Stomach (tissue), 19 donors: ENCODE data around the gene FUCA1. TPM values are rescaled to one million over a fixed set of nuclear protein-coding genes. Genes with fewer than 3 reads are reported as not detected.

Experiments
- DNase-seq, 2 donors: peaks; one replicate each; pipeline versions ENCODE4 v3.0.0 to v3.0.0-alpha.2; 2013 to 2019
- H3K27ac ChIP-seq, 5 donors: fragments of 200-600 bp in 4 of 5; sonication (generic) in 4 of 5; one replicate each; pipeline ENCODE4 v1.5.1; 2013 to 2019; ENCODE audit warnings: mild to moderate bottlenecking in 1 of 5, moderate library complexity in 1 of 5
- H3K27me3 ChIP-seq, 3 donors: fragments of 200-600 bp; sonication (generic); one replicate each; pipeline ENCODE4 v1.5.1; 2017 to 2019; ENCODE audit warnings: mixed run types in 1 of 3
- H3K36me3 ChIP-seq, 4 donors: fragments of 200-600 bp; sonication (generic); 1 replicate in 3 of 4; 2 replicates in 1 of 4; pipeline ENCODE4 v1.5.1; 2016 to 2019
- H3K4me1 ChIP-seq, 4 donors: fragments of 200-600 bp; sonication (generic); one replicate each; pipeline ENCODE4 v1.5.1; 2016 to 2019
- H3K4me3 ChIP-seq, 4 donors: fragments of 200-600 bp; sonication (generic) in 3 of 4; one replicate each; pipeline ENCODE4 v1.5.1; 2016 to 2019; ENCODE audit warnings: mild to moderate bottlenecking in 1 of 4
- H3K9me3 ChIP-seq, 4 donors: fragments of 200-600 bp; sonication (generic); one replicate each; pipeline ENCODE4 v1.5.1; 2016 to 2019
- CTCF ChIP-seq, 7 experiments: fragments of 450-650 bp in 4 of 7; fragments of 200-600 bp in 3 of 7; sonication (generic) in 3 of 7; IDR thresholded peaks; one replicate each; pipeline ENCODE4 v1.5.1; 2016 to 2019; ENCODE audit warnings: antibody characterized with exemption in 7 of 7, control low read depth in 2 of 7, mild to moderate bottlenecking in 1 of 7
- EP300 ChIP-seq: sonication (generic); formaldehyde crosslinking; IDR thresholded peaks from one replicate; pipeline ENCODE4 v1.6.1; 2017; ENCODE audit warnings: antibody characterized with exemption
- POLR2A ChIP-seq, 4 donors: fragments of 450-650 bp; IDR thresholded peaks; one replicate each; pipeline ENCODE4 v1.6.1; 2016; ENCODE audit warnings: antibody characterized with exemption in 4 of 4, control low read depth in 2 of 4, mild to moderate bottlenecking in 1 of 4, moderate library complexity in 1 of 4
- POLR2AphosphoS5 ChIP-seq, 3 donors: sonication (generic); formaldehyde crosslinking; IDR thresholded peaks; one replicate each; pipeline ENCODE4 v1.6.1; 2016; ENCODE audit warnings: antibody characterized with exemption in 3 of 3
- WGBS, 5 donors: extraction: QIAGEN DNeasy Blood & Tissue Kit in 3 of 5; methylation state at CpG; one replicate each; pipeline versions ENCODE4 v1.1.5 to v1.1.7; 2013 to 2018; 5-methylcytosine and 5-hydroxymethylcytosine counted together
- intact Hi-C: fragments of 100-400 bp; cut with DNase I; formaldehyde crosslinking; loops from one replicate; pipeline ENCODE4 v1.15.1; 2023; ENCODE audit warnings: low total_unique reads
- long read RNA-seq, 10 donors: transcript quantifications; one replicate each; lab custom pipeline, GENCODE V29; 2026
- polyA plus RNA-seq, 3 donors: library from polyadenylated mRNA; stranded (reverse); fragments of 200-250 nt; gene quantifications; one replicate each; pipeline ENCODE4 v1.2.3, GENCODE V29; 2013
- total RNA-seq, 5 donors: library from RNA; depleted of rRNA; stranded (reverse); fragments of >200 nt; gene quantifications; one replicate each; pipeline versions ENCODE4 v1.1.0 to v1.2.3, GENCODE V29; 2014 to 2016
- donor health status: healthy with polysubstance abuse.
- donor health status: Bipolar disorder and iron deficiency.
- donor health status: healthy.

FUCA1 gene
- total RNA-seq (10 to 100 TPM in 3 of 5 donors, 1 to 10 TPM in 2; 4.1 to 80.0 (median 29.0) TPM), polyA plus RNA-seq (10 to 100 TPM; 12.4 to 27.3 (median 18.6) TPM)
- long read RNA-seq, donor 1, transcript FUCA1-201 (8 exons, 2,047 nt): major isoform, 6 of 11 reads
- long read RNA-seq, donor 1, partial matches to known transcripts: 5 of 11 reads
- long read RNA-seq, donor 1, other reads (novel, unspliced or antisense): 0 of 11 reads
- long read RNA-seq, donor 2, transcript FUCA1-201 (8 exons, 2,047 nt): major isoform, 15 of 15 reads
- long read RNA-seq, donor 2, partial matches to known transcripts: 0 of 15 reads
- long read RNA-seq, donor 2, other reads (novel, unspliced or antisense): 0 of 15 reads
- long read RNA-seq, donor 3, transcript FUCA1-201 (8 exons, 2,047 nt): major isoform, 7 of 7 reads
- long read RNA-seq, donor 3, partial matches to known transcripts: 0 of 7 reads
- long read RNA-seq, donor 3, other reads (novel, unspliced or antisense): 0 of 7 reads
- long read RNA-seq, donor 4, partial matches to known transcripts: 0 of 3 reads
- long read RNA-seq, donor 4, other reads (novel, unspliced or antisense): 0 of 3 reads
- long read RNA-seq, donor 5, transcript FUCA1-201 (8 exons, 2,047 nt): major isoform, 11 of 11 reads
- long read RNA-seq, donor 5, partial matches to known transcripts: 0 of 11 reads
- long read RNA-seq, donor 5, other reads (novel, unspliced or antisense): 0 of 11 reads
- long read RNA-seq, donor 6: 0 reads
- long read RNA-seq, donor 7, transcript FUCA1-201 (8 exons, 2,047 nt): major isoform, 7 of 7 reads
- long read RNA-seq, donor 7, partial matches to known transcripts: 0 of 7 reads
- long read RNA-seq, donor 7, other reads (novel, unspliced or antisense): 0 of 7 reads
- long read RNA-seq, donor 8, transcript FUCA1-201 (8 exons, 2,047 nt): major isoform, 14 of 14 reads
- long read RNA-seq, donor 8, partial matches to known transcripts: 0 of 14 reads
- long read RNA-seq, donor 8, other reads (novel, unspliced or antisense): 0 of 14 reads
- long read RNA-seq, donor 9, partial matches to known transcripts: 0 of 2 reads
- long read RNA-seq, donor 9, other reads (novel, unspliced or antisense): 0 of 2 reads
- long read RNA-seq, donor 10, transcript FUCA1-201 (8 exons, 2,047 nt): major isoform, 7 of 7 reads
- long read RNA-seq, donor 10, partial matches to known transcripts: 0 of 7 reads
- long read RNA-seq, donor 10, other reads (novel, unspliced or antisense): 0 of 7 reads

- peak within 1 kb of the TSS; percentile 49 to 87 (median 79) for H3K27ac ChIP-seq
- intact Hi-C loops: no loop called here
- no peaks in the 10 kb centered on the region for H3K9me3 ChIP-seq
- H3K4me3 ChIP-seq: peak within 1 kb of the TSS; percentile 75 to 95 (median 90)
- DNase-seq: peak; percentile 96 to 98
- H3K27me3 ChIP-seq: no peaks in the 10 kb centered on the region
- WGBS, 5 donors: 0 to 1% (median 1%) methylated on average over 39 to 71 of the region's 71 CpGs
- peaks cover 11 to 38% (median 32%) of the 10 kb centered on the region in 4 donors for H3K4me1 ChIP-seq
- no peak for TF ChIP-seq POLR2A (IDR thresholded peaks at IDR 0.05)
- no peak for TF ChIP-seq EP300
- peak in 5 of 7 experiments; percentile 92 to 98 (median 95) for TF ChIP-seq CTCF (IDR thresholded peaks at IDR 0.05)
- peak; percentile 77 to 91 (median 82) for TF ChIP-seq POLR2AphosphoS5 (IDR thresholded peaks at IDR 0.05)
- H3K36me3 ChIP-seq: peaks cover 3 to 22% (median 21%) of the 10 kb centered on the region in 4 donors
Measured at GRCh38 chr1:23867895-23868556, at the start of gene FUCA1. Gene FUCA1, minus strand, starts transcription at chr1:23868290. Its CDS starts 4 bp downstream, at chr1:23868286.

GRCh38 chr1:23916209-23917131 is 48.4 kb upstream of the FUCA1 start:
- Histone ChIP-seq H3K27ac (peak overlapping the region in 3 of 5 donors; percentile 8 to 32 (median 23)), H3K9me3 (no peaks in the 10 kb centered on the region), H3K36me3 (no peaks in the 10 kb centered on the region), H3K4me3 (no peak overlapping the region), H3K4me1 (peaks cover 17 to 53% (median 27%) of the 10 kb centered on the region in 4 donors), H3K27me3 (no peaks in the 10 kb centered on the region)
- DNase-seq: peak; percentile 80 to 92
- 30 to 43% (median 41%) methylated on average over 12 of the region's 12 CpGs for WGBS, 5 donors
- TF ChIP-seq CTCF (IDR thresholded peaks at IDR 0.05): peak in 5 of 7 experiments; percentile 37 to 70 (median 47)
- peak in 1 of 3 donors; percentile 39 for TF ChIP-seq POLR2AphosphoS5 (IDR thresholded peaks at IDR 0.05)
- no peak for TF ChIP-seq EP300
- no peak for TF ChIP-seq POLR2A (IDR thresholded peaks at IDR 0.05)
- intact Hi-C loops: no loop called here

- no peak overlapping the region for H3K4me3 ChIP-seq
- no peaks in the 10 kb centered on the region for H3K27me3 ChIP-seq
- TF ChIP-seq POLR2A (IDR thresholded peaks at IDR 0.05) (no peak), POLR2AphosphoS5 (IDR thresholded peaks at IDR 0.05) (no peak), EP300 (no peak), CTCF (IDR thresholded peaks at IDR 0.05) (no peak)
- 87 to 100% (median 96%) methylated on average over 5 of the region's 5 CpGs for WGBS, 5 donors
- intact Hi-C loops: no loop called here
- no peak for DNase-seq
- H3K27ac ChIP-seq: no peak overlapping the region
- H3K9me3 ChIP-seq: no peaks in the 10 kb centered on the region
- no peaks in the 10 kb centered on the region for H3K36me3 ChIP-seq
- peaks cover 10 to 43% (median 20%) of the 10 kb centered on the region in 4 donors for H3K4me1 ChIP-seq
Measured at GRCh38 chr1:23915466-23915865, 47.4 kb upstream of the FUCA1 start.
